Panc1 (cell line): ENCODE data around the gene CD4. TPM values are rescaled to one million over a fixed set of nuclear protein-coding genes. Genes with fewer than 3 reads are reported as not detected.
"Not testable (repeated sequence)": the region's sequence is repeated elsewhere in the genome, so short reads cannot be mapped to it uniquely, and the experiment has no call there.

Experiments
- ATAC-seq: fragments of 200-7000 bp; cut with Tn5 transposase; 2 replicates; pipeline ENCODE4 v1.9.1; 2020; ENCODE audit warnings: mild to moderate bottlenecking, moderate library complexity
- BruUV-seq: library from RNA; stranded (reverse); fragments of 400-500 nt; replicated peaks from 2 replicates; lab custom pipeline; 2021; lab: Mats Ljungman, UMichigan
- CTCF ChIA-PET: fragments of 300-600 bp; sonication (Branson Sonifier 250); formaldehyde crosslinking; loops from one replicate; lab custom pipeline; 2022; ENCODE audit warnings: antibody characterized with exemption; lab: Charles Lee
- POLR2A ChIA-PET: fragments of 300-600 bp; sonication (Branson Sonifier 250); formaldehyde crosslinking; loops from one replicate; lab custom pipeline; 2022; ENCODE audit warnings: antibody characterized with exemption; lab: Charles Lee
- DNase-seq: peaks from one replicate; pipeline ENCODE4 v3.0.0-alpha.2; 2010; ENCODE audit warnings: low read depth, low spot score
- H3K27ac ChIP-seq: 2 replicates; pipeline ENCODE4 v1.5.1; 2011; ENCODE audit warnings: mild to moderate bottlenecking, low read length, inconsistent platforms
- H3K27me3 ChIP-seq: fragments of 200-500 bp; sonication (Bioruptor generic); 2 replicates; pipeline ENCODE4 v1.6.0; 2014; ENCODE audit warnings: low read length, inconsistent platforms; ENCODE audit not compliant: control insufficient read depth, insufficient read depth
- H3K36me3 ChIP-seq: fragments of 200-500 bp; sonication (Bioruptor generic); 2 replicates; pipeline ENCODE4 v1.5.1; 2014; ENCODE audit warnings: inconsistent platforms, mild to moderate bottlenecking, low read length, moderate library complexity; ENCODE audit not compliant: control insufficient read depth, insufficient read depth
- H3K4me1 ChIP-seq: 2 replicates; pipeline ENCODE4 v1.5.1; 2011; ENCODE audit warnings: inconsistent platforms, mild to moderate bottlenecking, low read length, moderate library complexity; ENCODE audit not compliant: control insufficient read depth, insufficient read depth
- H3K4me3 ChIP-seq, 2 experiments: 2 replicates each; pipeline ENCODE4 v1.5.1; 2011 to 2012; ENCODE audit warnings: low read depth in 2 of 2, low read length in 2 of 2, mild to moderate bottlenecking in 2 of 2, inconsistent platforms in 1 of 2, moderate library complexity in 1 of 2
- H3K9me3 ChIP-seq: fragments of 200-500 bp; sonication (Bioruptor generic); 2 replicates; pipeline ENCODE4 v1.5.1; 2014; ENCODE audit warnings: low read depth, mild to moderate bottlenecking, inconsistent platforms, low read length, moderate library complexity; ENCODE audit not compliant: control insufficient read depth, insufficient read depth
- CTCF ChIP-seq: fragments of 450-650 bp; IDR thresholded peaks from 2 replicates; pipeline ENCODE4 v1.5.1; 2017; ENCODE audit warnings: mild to moderate bottlenecking
- POLR2AphosphoS5 ChIP-seq: IDR thresholded peaks from 2 replicates; pipeline ENCODE4 v1.6.1; 2012; ENCODE audit warnings: mild to moderate bottlenecking, low read depth, low read length, moderate library complexity
- SIN3A ChIP-seq: IDR thresholded peaks from 2 replicates; pipeline ENCODE4 v1.6.1; 2012; ENCODE audit warnings: low read depth, mild to moderate bottlenecking, low read length, moderate library complexity, borderline replicate concordance; ENCODE audit not compliant: insufficient read depth
- TCF7L2 ChIP-seq: IDR thresholded peaks from 2 replicates; pipeline ENCODE4 v1.6.1; 2011; ENCODE audit warnings: mild to moderate bottlenecking, low read depth, low read length, inconsistent platforms
- in situ Hi-C: cut with HindIII; loops from 2 replicates; pipeline ENCODE4 v1.10.0; 2016; ENCODE audit warnings: low sequenced_read_pairs, low pct_unique_long_range_greater_than_20kb
- intact Hi-C: fragments of 100-400 bp; cut with micrococcal nuclease; formaldehyde crosslinking; loops from one replicate; pipeline ENCODE4 v1.10.0; 2022; ENCODE audit not compliant: unreplicated experiment
- total RNA-seq: library from RNA; stranded (reverse); gene quantifications from one replicate; pipeline ENCODE4 v1.2.1, GENCODE V29; 2021; ENCODE audit not compliant: unreplicated experiment
- TF ChIP-seq, protein P1 (sequence below), 2 experiments: IDR thresholded peaks; 2 replicates each; pipeline ENCODE4 v1.6.1; 2011 to 2012; ENCODE audit warnings: low read depth in 2 of 2, control low read depth in 1 of 2, low read length in 1 of 2, mild to moderate bottlenecking in 1 of 2, moderate library complexity in 1 of 2; ENCODE audit not compliant: insufficient read depth in 1 of 2

Gene CD4
- total RNA-seq, 1 experiment from 2014 or later, result 0.23 TPM

DNA sequence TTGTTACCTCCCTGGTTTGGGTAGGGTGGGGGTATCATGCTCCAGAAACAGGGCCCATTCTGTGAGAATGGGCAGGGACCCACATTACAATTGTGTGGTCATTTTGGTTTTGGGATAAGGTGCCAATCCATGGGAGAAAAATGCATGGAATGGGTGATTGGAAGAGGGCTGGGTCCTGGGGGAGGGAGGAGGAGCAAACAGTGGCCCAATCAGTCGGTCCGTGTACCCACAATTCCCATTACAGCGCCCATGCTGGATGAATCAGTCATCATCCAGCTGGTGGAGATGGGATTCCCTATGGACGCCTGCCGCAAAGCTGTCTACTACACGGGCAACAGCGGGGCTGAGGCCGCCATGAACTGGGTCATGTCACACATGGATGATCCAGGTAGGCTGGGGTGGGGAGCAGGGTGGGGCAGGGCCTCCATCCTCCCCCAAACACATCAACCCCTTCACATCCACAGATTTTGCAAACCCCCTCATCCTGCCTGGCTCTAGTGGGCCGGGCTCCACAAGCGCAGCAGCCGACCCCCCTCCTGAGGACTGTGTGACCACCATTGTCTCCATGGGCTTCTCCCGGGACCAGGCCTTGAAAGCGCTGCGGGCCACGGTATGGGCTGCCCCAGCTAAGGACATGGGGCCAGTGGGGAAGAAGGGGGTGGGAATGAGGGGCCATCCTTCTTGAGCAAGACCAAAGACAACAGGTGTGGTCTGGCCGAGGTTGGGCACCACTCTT is 74.4 kb downstream of the CD4 start:
- in situ Hi-C loops, result no loop called here
- H3K27ac ChIP-seq, result no peak overlapping the region
- TF ChIP-seq TCF7L2, result no peak
- no peak for TF ChIP-seq CTCF
- TF ChIP-seq, protein P1, sequence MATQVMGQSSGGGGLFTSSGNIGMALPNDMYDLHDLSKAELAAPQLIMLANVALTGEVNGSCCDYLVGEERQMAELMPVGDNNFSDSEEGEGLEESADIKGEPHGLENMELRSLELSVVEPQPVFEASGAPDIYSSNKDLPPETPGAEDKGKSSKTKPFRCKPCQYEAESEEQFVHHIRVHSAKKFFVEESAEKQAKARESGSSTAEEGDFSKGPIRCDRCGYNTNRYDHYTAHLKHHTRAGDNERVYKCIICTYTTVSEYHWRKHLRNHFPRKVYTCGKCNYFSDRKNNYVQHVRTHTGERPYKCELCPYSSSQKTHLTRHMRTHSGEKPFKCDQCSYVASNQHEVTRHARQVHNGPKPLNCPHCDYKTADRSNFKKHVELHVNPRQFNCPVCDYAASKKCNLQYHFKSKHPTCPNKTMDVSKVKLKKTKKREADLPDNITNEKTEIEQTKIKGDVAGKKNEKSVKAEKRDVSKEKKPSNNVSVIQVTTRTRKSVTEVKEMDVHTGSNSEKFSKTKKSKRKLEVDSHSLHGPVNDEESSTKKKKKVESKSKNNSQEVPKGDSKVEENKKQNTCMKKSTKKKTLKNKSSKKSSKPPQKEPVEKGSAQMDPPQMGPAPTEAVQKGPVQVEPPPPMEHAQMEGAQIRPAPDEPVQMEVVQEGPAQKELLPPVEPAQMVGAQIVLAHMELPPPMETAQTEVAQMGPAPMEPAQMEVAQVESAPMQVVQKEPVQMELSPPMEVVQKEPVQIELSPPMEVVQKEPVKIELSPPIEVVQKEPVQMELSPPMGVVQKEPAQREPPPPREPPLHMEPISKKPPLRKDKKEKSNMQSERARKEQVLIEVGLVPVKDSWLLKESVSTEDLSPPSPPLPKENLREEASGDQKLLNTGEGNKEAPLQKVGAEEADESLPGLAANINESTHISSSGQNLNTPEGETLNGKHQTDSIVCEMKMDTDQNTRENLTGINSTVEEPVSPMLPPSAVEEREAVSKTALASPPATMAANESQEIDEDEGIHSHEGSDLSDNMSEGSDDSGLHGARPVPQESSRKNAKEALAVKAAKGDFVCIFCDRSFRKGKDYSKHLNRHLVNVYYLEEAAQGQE (IDR thresholded peaks at IDR 0.05; ENCODE audit: insufficient read depth in 1 of 2, low read depth in 2 of 2, low read length in 1 of 2), result no peak
- TF ChIP-seq POLR2AphosphoS5, result no peak
- TF ChIP-seq SIN3A, result no peak
- CTCF ChIA-PET, result no interaction called here
- no TSS peak for BruUV-seq
- no peak overlapping the region for H3K4me3 ChIP-seq
- peaks cover 7% of the 10 kb centered on the region for H3K4me1 ChIP-seq
- no peaks in the 10 kb centered on the region for H3K27me3 ChIP-seq
- no peak for ATAC-seq
- H3K9me3 ChIP-seq, result no peaks in the 10 kb centered on the region
- intact Hi-C loops, result no loop called here
- DNase-seq, result no peak
- H3K36me3 ChIP-seq, result peaks cover 2% of the 10 kb centered on the region
- POLR2A ChIA-PET, result no interaction called here

DNA sequence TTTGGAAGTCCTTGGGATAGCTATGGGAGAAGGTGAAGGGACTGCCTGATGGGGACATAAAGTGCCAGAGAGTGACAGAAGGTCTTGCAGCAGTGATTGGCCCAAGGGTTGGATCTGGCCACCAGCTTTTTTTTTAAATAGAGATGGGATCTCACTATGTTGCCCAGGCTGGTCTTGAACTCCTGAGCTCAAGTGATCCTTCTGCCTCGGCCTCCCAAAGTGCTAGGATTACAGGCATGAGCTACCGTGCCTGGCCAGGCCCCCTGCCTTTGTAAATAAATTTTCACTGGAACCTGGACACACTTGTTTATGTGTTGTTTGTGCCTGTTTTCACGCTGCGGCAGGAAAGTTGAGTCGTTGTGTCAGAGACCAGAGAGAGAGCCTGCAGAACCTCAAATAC is 76.0 kb downstream of the CD4 start:
- CTCF ChIA-PET, H3K9me3 ChIP-seq, BruUV-seq, intact Hi-C loops, H3K27ac ChIP-seq, ATAC-seq, DNase-seq, H3K36me3 ChIP-seq, H3K4me3 ChIP-seq, H3K27me3 ChIP-seq, POLR2A ChIA-PET, in situ Hi-C loops: not testable (repeated sequence)
- peaks cover 18% of the 10 kb centered on the region for H3K4me1 ChIP-seq
